Esophagus (tissue), 2 donors: ENCODE data around the gene NEGR1. TPM values are rescaled to one million over a fixed set of nuclear protein-coding genes. Genes with fewer than 3 reads are reported as not detected.

Experiments
- H3K27ac ChIP-seq, 2 donors: one replicate each; pipeline ENCODE4 v1.5.1; 2013; ENCODE audit warnings: low read depth in 2 of 2, mild to moderate bottlenecking in 2 of 2, inconsistent platforms in 1 of 2, low read length in 1 of 2, moderate library complexity in 1 of 2
- H3K27me3 ChIP-seq, 2 donors: one replicate each; pipeline ENCODE4 v1.6.1; 2013; ENCODE audit warnings: low read length in 2 of 2, control low read depth in 1 of 2, mild to moderate bottlenecking in 1 of 2; ENCODE audit not compliant: insufficient read depth in 2 of 2, control insufficient read depth in 1 of 2
- H3K36me3 ChIP-seq, 2 donors: one replicate each; pipeline ENCODE4 v1.6.1; 2013; ENCODE audit warnings: low read length in 1 of 2; ENCODE audit not compliant: control insufficient read depth in 2 of 2, insufficient read depth in 2 of 2
- H3K4me1 ChIP-seq, 2 donors: one replicate each; pipeline ENCODE4 v1.6.1; 2013; ENCODE audit warnings: low read length in 1 of 2; ENCODE audit not compliant: control insufficient read depth in 2 of 2, insufficient read depth in 2 of 2
- H3K4me3 ChIP-seq, 2 donors: one replicate each; pipeline ENCODE4 v1.5.1; 2013; ENCODE audit warnings: low read length in 2 of 2, mild to moderate bottlenecking in 2 of 2, low read depth in 1 of 2, moderate library complexity in 1 of 2
- H3K9me3 ChIP-seq, 2 donors: one replicate each; pipeline ENCODE4 v1.6.1; 2013; ENCODE audit warnings: mild to moderate bottlenecking in 2 of 2, low read depth in 1 of 2, low read length in 1 of 2, moderate library complexity in 1 of 2; ENCODE audit not compliant: control insufficient read depth in 2 of 2, insufficient read depth in 1 of 2
- WGBS, 2 donors: extraction: QIAGEN DNeasy Blood & Tissue Kit; methylation state at CpG; one replicate each; pipeline ENCODE4 v1.1.7; 2013; 5-methylcytosine and 5-hydroxymethylcytosine counted together
- polyA plus RNA-seq, 2 donors: library from polyadenylated mRNA; stranded (reverse); fragments of 200-250 nt; gene quantifications; one replicate each; pipeline ENCODE4 v1.2.3, GENCODE V29; 2013
- donor health status: healthy with polysubstance abuse.
- donor health status: Bipolar disorder and iron deficiency.

NEGR1 gene
- polyA plus RNA-seq, 2 donors = 0.59 to 1.4 TPM

GRCh38 chr1:71835442-71835813 is 446.9 kb downstream of the NEGR1 start:
- H3K4me3 ChIP-seq = no peak overlapping the region
- no peaks in the 10 kb centered on the region for H3K27me3 ChIP-seq
- H3K27ac ChIP-seq = no peak overlapping the region
- H3K4me1 ChIP-seq = no peaks in the 10 kb centered on the region
- H3K9me3 ChIP-seq = no peaks in the 10 kb centered on the region
- H3K36me3 ChIP-seq = no peaks in the 10 kb centered on the region

- Histone ChIP-seq H3K27ac (no peak overlapping the region), H3K27me3 (no peaks in the 10 kb centered on the region), H3K9me3 (no peaks in the 10 kb centered on the region), H3K4me3 (no peak overlapping the region), H3K36me3 (no peaks in the 10 kb centered on the region), H3K4me1 (no peaks in the 10 kb centered on the region)
- WGBS, 2 donors = 31 to 32% methylated on average over 4 of the region's 4 CpGs
Measured at GRCh38 chr1:71834601-71835441, 447.5 kb downstream of the NEGR1 start.

- Histone ChIP-seq H3K27ac (no peak overlapping the region), H3K4me1 (no peaks in the 10 kb centered on the region), H3K9me3 (no peaks in the 10 kb centered on the region), H3K36me3 (no peaks in the 10 kb centered on the region), H3K4me3 (no peak overlapping the region), H3K27me3 (no peaks in the 10 kb centered on the region)
- 73 to 91% methylated on average over 4 of the region's 4 CpGs for WGBS, 2 donors
Measured at GRCh38 chr1:71831646-71832045, 450.7 kb downstream of the NEGR1 start.

GRCh38 chr1:71829346-71829745 is 453.0 kb downstream of the NEGR1 start:
- WGBS, 2 donors = 88 to 91% methylated on average over 8 of the region's 8 CpGs
- no peaks in the 10 kb centered on the region for H3K9me3 ChIP-seq
- no peaks in the 10 kb centered on the region for H3K4me1 ChIP-seq
- no peak overlapping the region for H3K4me3 ChIP-seq
- H3K27me3 ChIP-seq = no peaks in the 10 kb centered on the region
- no peaks in the 10 kb centered on the region for H3K36me3 ChIP-seq
- no peak overlapping the region for H3K27ac ChIP-seq

GRCh38 chr1:71828431-71829012 is 453.8 kb downstream of the NEGR1 start:
- H3K27me3 ChIP-seq = no peaks in the 10 kb centered on the region
- no peak overlapping the region for H3K4me3 ChIP-seq
- H3K4me1 ChIP-seq = no peaks in the 10 kb centered on the region
- H3K36me3 ChIP-seq = no peaks in the 10 kb centered on the region
- H3K27ac ChIP-seq = no peak overlapping the region
- WGBS, 2 donors = 52 to 58% methylated on average over 3 of the region's 3 CpGs
- no peaks in the 10 kb centered on the region for H3K9me3 ChIP-seq

- H3K36me3 ChIP-seq = no peaks in the 10 kb centered on the region
- 53 to 68% methylated on average over 4 of the region's 4 CpGs for WGBS, 2 donors
- no peaks in the 10 kb centered on the region for H3K4me1 ChIP-seq
- H3K27ac ChIP-seq = no peak overlapping the region
- H3K9me3 ChIP-seq = no peaks in the 10 kb centered on the region
- no peaks in the 10 kb centered on the region for H3K27me3 ChIP-seq
- H3K4me3 ChIP-seq = no peak overlapping the region
Measured at GRCh38 chr1:71823708-71824305, 458.5 kb downstream of the NEGR1 start.

- Histone ChIP-seq H3K4me3 (no peak overlapping the region), H3K36me3 (no peaks in the 10 kb centered on the region), H3K4me1 (no peaks in the 10 kb centered on the region), H3K27ac (no peak overlapping the region), H3K9me3 (peaks cover 0 to 4% of the 10 kb centered on the region in 2 donors), H3K27me3 (no peaks in the 10 kb centered on the region)
- WGBS, 2 donors = 68 to 69% methylated on average over 4 of the region's 4 CpGs
Measured at GRCh38 chr1:71817028-71817427, 465.3 kb downstream of the NEGR1 start.

GRCh38 chr1:71809085-71809484 is 473.3 kb downstream of the NEGR1 start:
- H3K4me3 ChIP-seq = no peak overlapping the region

GRCh38 chr1:71804140-71804539 is 478.2 kb downstream of the NEGR1 start:
- Histone ChIP-seq H3K27ac (no peak overlapping the region), H3K4me1 (no peaks in the 10 kb centered on the region), H3K9me3 (no peaks in the 10 kb centered on the region), H3K36me3 (no peaks in the 10 kb centered on the region), H3K4me3 (no peak overlapping the region), H3K27me3 (no peaks in the 10 kb centered on the region)
- 70 to 80% methylated on average over 2 of the region's 2 CpGs for WGBS, 2 donors

More at GRCh38 chr1:71809085-71809484, 473.3 kb downstream of the NEGR1 start:
- no peaks in the 10 kb centered on the region for H3K27me3 ChIP-seq
- no peak overlapping the region for H3K27ac ChIP-seq
- no peaks in the 10 kb centered on the region for H3K36me3 ChIP-seq
- WGBS, 2 donors = 45% methylated on average over 3 of the region's 3 CpGs
- no peaks in the 10 kb centered on the region for H3K9me3 ChIP-seq
- no peaks in the 10 kb centered on the region for H3K4me1 ChIP-seq
